ENCODE data around the gene CAMK4. TPM values are rescaled to one million over a fixed set of nuclear protein-coding genes. Genes with fewer than 3 reads are reported as not detected.

CAMK4 gene
- total and polyA plus RNA-seq, 2 of the 8 experiments (the other 6 are each of a cell fraction or from before 2014, with no cell fraction given), result 1.8 to 8.3 TPM

DNA sequence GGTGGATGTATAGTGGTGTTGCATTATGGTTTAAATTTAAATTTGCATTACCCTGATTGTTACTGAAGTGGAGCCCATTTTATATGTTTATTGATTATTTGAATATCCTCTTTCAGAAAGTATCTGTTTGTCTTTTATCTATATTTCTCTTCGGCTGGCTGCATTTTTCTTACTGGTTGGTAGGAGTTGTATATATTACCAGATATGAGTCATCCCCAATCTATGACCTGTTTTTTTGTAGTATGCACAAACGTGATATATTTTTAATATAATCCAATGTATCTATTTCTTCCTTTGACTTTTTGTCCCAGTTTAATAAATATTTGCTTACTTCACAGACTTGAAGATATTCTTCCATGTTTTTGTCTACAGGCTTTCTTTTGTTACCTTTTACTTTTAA is 29.3 kb upstream of the CAMK4 start (continued):
- TF ChIP-seq TAF1 (IDR thresholded peaks at IDR 0.05; ENCODE audit: low read depth, low read length) (no peak), RFX5 (IDR thresholded peaks at IDR 0.05; ENCODE audit: borderline replicate concordance, low read depth, low read length) (no peak), ZNF274 (IDR thresholded peaks at IDR 0.05; ENCODE audit: borderline replicate concordance, extremely low read depth, low read length) (no peak), RNF2 (IDR thresholded peaks at IDR 0.05; ENCODE audit: borderline replicate concordance, low read depth, low read length, missing control alignments, poor library complexity, severe bottlenecking) (no peak), EZH2 (IDR thresholded peaks at IDR 0.05; ENCODE audit: low read depth, low read length, severe bottlenecking) (no peak)

Measured in H1 (cell line).